ENCODE data around the gene TMEM267. TPM values are rescaled to one million over a fixed set of nuclear protein-coding genes. Genes with fewer than 3 reads are reported as not detected.
"Not testable (repeated sequence)": the region's sequence is repeated elsewhere in the genome, so short reads cannot be mapped to it uniquely, and the experiment has no call there.

TMEM267 gene
- polyA plus RNA-seq, 6 donors from 2014 or later: 26.6 to 44.0 (median 28.6) TPM

DNA sequence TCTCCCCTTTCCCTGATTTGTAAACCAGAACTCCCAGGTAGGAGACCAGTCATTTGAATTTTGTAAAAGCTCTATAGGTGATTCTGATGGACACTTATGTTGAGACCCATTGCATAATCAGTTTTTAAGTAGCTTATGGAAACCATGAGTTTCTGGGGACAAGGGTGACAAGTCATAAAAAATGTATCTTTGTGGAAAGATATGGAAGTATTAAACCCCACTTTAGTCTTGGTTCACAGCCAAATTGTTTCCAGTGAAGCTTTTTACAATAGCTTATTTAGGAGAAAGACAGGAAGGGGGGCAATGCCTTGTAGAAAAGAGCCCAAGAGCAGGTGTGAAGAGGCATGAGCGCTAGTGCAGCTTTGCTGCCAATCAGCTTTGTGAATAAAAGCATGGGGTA is 71.0 kb downstream of the TMEM267 start:
- H3K4me1 Mint-ChIP-seq: no peaks in the 10 kb centered on the region
- peaks cover 0 to 5% (median 0%) of the 10 kb centered on the region in 7 donors for H3K9me3 Mint-ChIP-seq

DNA sequence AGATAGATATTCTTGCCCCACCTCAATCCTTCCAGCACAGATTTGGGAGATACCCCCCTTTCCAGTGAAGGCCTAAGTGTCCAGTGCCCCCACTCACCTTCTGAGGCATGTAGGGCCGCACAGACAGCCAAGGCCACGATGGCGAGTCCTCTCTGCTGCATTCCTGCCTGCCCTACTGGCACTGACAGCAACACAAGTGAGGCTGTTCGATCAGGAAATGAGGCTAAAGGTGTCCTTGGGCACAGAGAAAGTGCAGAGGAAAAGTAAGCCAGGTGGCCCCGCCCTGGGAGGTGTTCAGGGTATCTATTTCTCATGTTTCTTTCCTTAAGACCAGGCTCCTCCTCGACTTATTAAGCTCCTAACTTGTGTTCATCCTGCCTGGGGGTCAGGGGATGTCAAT is 71.5 kb downstream of the TMEM267 start, which contains the start of gene CCL28:
Gene CCL28 (minus strand): TSS at position 236 of the 400 bp plus-strand sequence. CDS start 75 bp downstream, at position 161.
- no peak for DNase-seq
- Mint-ChIP-seq H3K4me3 (no peak within 1 kb of the TSS), H3K27me3 (no peaks in the 10 kb centered on the region), H3K27ac (peak within 1 kb of the TSS in 1 of 6 donors; percentile 76), H3K36me3 (no peaks in the 10 kb centered on the region), H3K4me1 (no peaks in the 10 kb centered on the region), H3K9me3 (peaks cover 0 to 9% (median 3%) of the 10 kb centered on the region in 7 donors)
- ATAC-seq (ENCODE audit: low read depth in 2 of 2): no peak

More for the DNA sequence above, 71.0 kb downstream of the TMEM267 start:
- Mint-ChIP-seq H3K4me3 (no peak overlapping the region), H3K27me3 (no peaks in the 10 kb centered on the region), H3K27ac (no peak overlapping the region), H3K36me3 (no peaks in the 10 kb centered on the region)
- DNase-seq (no peak), ATAC-seq (ENCODE audit: low read depth in 2 of 2) (no peak)

DNA sequence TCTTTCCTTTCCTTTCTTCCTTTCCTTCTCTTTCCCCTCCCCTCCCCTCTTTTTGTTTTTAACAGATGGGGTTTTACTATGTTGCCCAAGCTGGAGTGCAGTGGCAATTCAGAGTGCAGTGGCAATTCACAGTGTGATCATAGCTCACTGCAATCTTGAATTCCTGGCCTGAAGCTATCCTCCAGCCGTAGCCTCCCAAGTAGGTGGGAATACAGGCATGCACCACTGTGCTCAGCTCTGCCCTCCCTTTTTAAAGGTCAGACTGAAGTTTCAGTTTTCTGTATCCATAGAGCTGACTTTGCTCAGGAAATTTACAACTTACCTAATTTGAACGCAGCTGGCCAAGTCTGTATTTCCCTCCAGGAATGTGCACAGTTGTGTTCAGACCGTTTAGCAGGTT is 72.2 kb downstream of the TMEM267 start:
- Mint-ChIP-seq H3K36me3 (no peaks in the 10 kb centered on the region), H3K4me3 (no peak overlapping the region), H3K27me3 (no peaks in the 10 kb centered on the region), H3K27ac (peak overlapping the region in 1 of 6 donors; percentile 76), H3K9me3 (peaks cover 0 to 9% (median 4%) of the 10 kb centered on the region in 7 donors), H3K4me1 (no peaks in the 10 kb centered on the region)
- no peak for ATAC-seq (ENCODE audit: low read depth in 2 of 2)
- no peak for DNase-seq

DNA sequence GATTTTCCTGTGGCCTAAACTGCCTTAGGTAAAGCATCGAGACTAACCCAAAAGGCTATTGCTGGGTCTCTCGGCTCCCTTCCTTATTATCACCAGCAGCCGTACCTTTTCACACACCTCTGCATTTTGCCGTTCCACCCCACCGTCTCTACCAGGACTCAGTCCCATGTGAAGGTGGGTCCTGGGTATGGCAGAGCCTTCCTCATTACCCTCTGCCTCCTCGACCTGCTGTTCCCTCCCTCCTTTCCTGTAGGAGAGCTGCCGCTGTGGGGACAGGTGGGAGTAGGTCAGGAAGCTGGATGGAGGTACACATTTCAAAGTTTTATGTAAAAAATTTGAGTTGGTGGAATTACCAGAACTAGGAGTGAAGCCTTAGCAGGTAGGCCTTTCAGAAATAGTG is 73.3 kb downstream of the TMEM267 start:
- Mint-ChIP-seq H3K36me3 (peaks cover 0 to 2% of the 10 kb centered on the region in 2 donors), H3K4me1 (no peaks in the 10 kb centered on the region), H3K27me3 (no peaks in the 10 kb centered on the region)

GRCh38 chr5:43409809-43410271 is 73.8 kb downstream of the TMEM267 start:
- Mint-ChIP-seq H3K27me3 (no peaks in the 10 kb centered on the region), H3K27ac (peak overlapping the region in 2 of 6 donors; percentile 19 to 90), H3K36me3 (peaks cover 0 to 7% of the 10 kb centered on the region in 2 donors), H3K4me1 (no peaks in the 10 kb centered on the region), H3K4me3 (no peak overlapping the region), H3K9me3 (peaks cover 5 to 16% (median 9%) of the 10 kb centered on the region in 7 donors)
- DNase-seq: no peak
- ATAC-seq (ENCODE audit: low read depth in 2 of 2): no peak

More for the DNA sequence above, 73.3 kb downstream of the TMEM267 start:
- DNase-seq: no peak
- no peak overlapping the region for H3K4me3 Mint-ChIP-seq
- H3K27ac Mint-ChIP-seq: peak overlapping the region in 3 of 6 donors; percentile 32 to 90 (median 33)
- H3K9me3 Mint-ChIP-seq: peaks cover 1 to 11% (median 6%) of the 10 kb centered on the region in 7 donors
- no peak for ATAC-seq (ENCODE audit: low read depth in 2 of 2)

- not testable (repeated sequence) for ATAC-seq (ENCODE audit: low read depth in 2 of 2); H3K36me3 Mint-ChIP-seq; H3K4me3 Mint-ChIP-seq; H3K27me3 Mint-ChIP-seq; H3K27ac Mint-ChIP-seq; DNase-seq; H3K4me1 Mint-ChIP-seq
- peaks cover 5 to 25% (median 10%) of the 10 kb centered on the region in 7 donors for H3K9me3 Mint-ChIP-seq
Observed at GRCh38 chr5:43402524-43403066, 81.1 kb downstream of the TMEM267 start.

- Mint-ChIP-seq H3K36me3 (peaks cover 0 to 7% of the 10 kb centered on the region in 2 donors), H3K4me1 (peaks cover 1 to 10% (median 10%) of the 10 kb centered on the region in 3 donors), H3K27ac (no peak overlapping the region), H3K27me3 (no peaks in the 10 kb centered on the region), H3K9me3 (peaks cover 4 to 19% (median 9%) of the 10 kb centered on the region in 7 donors), H3K4me3 (no peak overlapping the region)
- ATAC-seq (ENCODE audit: low read depth in 2 of 2) (no peak), DNase-seq (no peak)
Observed at GRCh38 chr5:43401827-43402226, 81.8 kb downstream of the TMEM267 start.

DNA sequence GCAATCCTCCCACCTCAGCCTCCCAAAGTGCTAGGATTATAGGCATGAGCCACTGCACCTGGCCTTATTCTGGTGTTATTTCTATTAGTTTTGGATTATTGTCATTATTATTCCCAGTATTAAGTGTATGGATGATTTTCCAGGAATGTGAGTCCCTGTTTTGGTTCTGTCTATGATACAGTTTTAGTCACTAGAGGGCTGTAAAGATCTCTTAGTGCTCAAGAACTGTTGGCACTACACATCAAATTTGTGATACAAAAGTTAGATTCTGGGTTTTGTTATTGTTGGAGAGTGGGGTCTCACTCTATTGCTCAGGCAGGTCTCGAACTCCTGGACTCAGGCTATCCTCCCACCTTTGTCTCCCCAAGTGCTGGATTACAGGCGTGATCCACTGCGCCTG is 83.6 kb downstream of the TMEM267 start:
- peak overlapping the region in 1 of 6 donors; percentile 19 for H3K27ac Mint-ChIP-seq
- H3K27me3 Mint-ChIP-seq: no peaks in the 10 kb centered on the region
- H3K4me3 Mint-ChIP-seq: no peak overlapping the region

DNA sequence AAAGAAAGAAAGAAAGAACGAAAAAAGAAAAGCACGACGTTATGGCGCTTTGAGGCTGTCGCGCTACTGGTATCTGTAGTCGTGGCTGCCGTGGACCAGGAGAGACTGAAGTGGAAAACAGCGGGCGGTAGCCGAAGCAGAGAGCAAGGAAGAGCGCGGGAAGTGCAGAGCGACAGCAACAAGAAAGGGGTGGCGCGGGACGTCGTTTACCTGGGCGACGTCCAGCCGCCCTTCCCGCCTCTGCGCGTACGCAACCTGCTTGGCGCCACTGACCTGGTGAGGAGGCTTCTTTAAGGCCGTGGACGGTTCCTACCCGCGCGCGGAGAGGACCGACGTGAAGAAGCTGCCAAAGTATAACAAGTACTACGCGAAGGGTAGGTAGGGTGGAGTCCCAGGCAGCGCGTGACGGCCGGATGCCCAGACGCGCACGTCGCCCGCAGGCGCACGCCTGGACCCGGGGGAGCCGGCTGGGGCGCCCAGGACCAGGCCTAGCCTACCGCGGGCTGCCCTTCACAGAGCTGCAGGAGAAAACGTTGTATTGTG is 86.8 kb downstream of the TMEM267 start:
- Mint-ChIP-seq H3K27me3 (no peaks in the 10 kb centered on the region), H3K27ac (peak overlapping the region; percentile 94 to 99 (median 98)), H3K4me1 (peaks cover 15 to 35% (median 19%) of the 10 kb centered on the region in 3 donors), H3K4me3 (peak overlapping the region; percentile 89 to 100 (median 98)), H3K9me3 (no peaks in the 10 kb centered on the region), H3K36me3 (no peaks in the 10 kb centered on the region)
- peak; percentile 78 for DNase-seq
- ATAC-seq (ENCODE audit: low read depth in 2 of 2): peak; percentile 97

More for the DNA sequence above, 83.6 kb downstream of the TMEM267 start:
- peaks cover under 1 to 12% (median 6%) of the 10 kb centered on the region in 7 donors for H3K9me3 Mint-ChIP-seq
- no peak for ATAC-seq (ENCODE audit: low read depth in 2 of 2)
- H3K36me3 Mint-ChIP-seq: peaks cover 0 to 2% of the 10 kb centered on the region in 2 donors
- no peak for DNase-seq
- peaks cover 12 to 28% (median 14%) of the 10 kb centered on the region in 3 donors for H3K4me1 Mint-ChIP-seq

Other genes starting within 250 kb of the TMEM267 start
- 10 to 100 TPM; 16.4 to 24.8 (median 19.7) TPM for gene HMGCS1, start 170.5 kb downstream of the TMEM267 start, polyA plus RNA-seq (ENCODE audit: low read depth in 6 of 6)
- 10 to 100 TPM; 15.3 to 22.3 (median 19.5) TPM for gene CCL28, start 71.5 kb downstream of the TMEM267 start, polyA plus RNA-seq (ENCODE audit: low read depth in 6 of 6)
- 1 to 10 TPM in 5 of 6 donors, not detected in 1; 1.2 to 3.9 (median 2.5) TPM for gene C5orf34, start 31.3 kb upstream of the TMEM267 start, polyA plus RNA-seq (ENCODE audit: low read depth in 6 of 6)
- 10 to 100 TPM; 42.2 to 73.4 (median 50.0) TPM for gene PAIP1, start 73.2 kb upstream of the TMEM267 start, polyA plus RNA-seq (ENCODE audit: low read depth in 6 of 6)
- gene NNT, start 119.3 kb upstream of the TMEM267 start, polyA plus RNA-seq (ENCODE audit: low read depth in 6 of 6): 10 to 100 TPM; 41.8 to 60.7 (median 45.8) TPM